IMR-90 (cell line): Measurements from ENCODE around the gene TMEM184C. TPM values are rescaled to one million over a fixed set of nuclear protein-coding genes. Genes with fewer than 3 reads are reported as not detected.

Source experiments
- ATAC-seq: fragments of 200-7000 bp; cut with Tn5 transposase; 2 replicates; pipeline ENCODE4 v1.9.1; 2020; ENCODE audit warnings: low read depth, mild to moderate bottlenecking, moderate library complexity
- BruUV-seq: library from RNA; stranded (reverse); fragments of 400-500 nt; replicated peaks from 2 replicates; lab custom pipeline; 2021; lab: Mats Ljungman, UMichigan
- CTCF ChIA-PET: fragments of 300-600 bp; formaldehyde crosslinking; extraction: SDS; loops from one replicate; lab custom pipeline; 2021; ENCODE audit warnings: antibody characterized with exemption; lab: Yijun Ruan, JAX
- POLR2A ChIA-PET: fragments of 300-600 bp; sonication (Branson Sonifier 250); formaldehyde crosslinking; loops from one replicate; lab custom pipeline; 2022; ENCODE audit warnings: antibody characterized with exemption; ENCODE audit not compliant: unreplicated experiment; lab: Charles Lee
- DNase-seq: peaks from one replicate; pipeline ENCODE4 v3.0.0; 2013
- H2AFZ ChIP-seq: replicated peaks from 2 replicates; pipeline ENCODE3; 2013; ENCODE audit warnings: low read length, mild to moderate bottlenecking; ENCODE audit not compliant: poor library complexity
- H2AK5ac ChIP-seq: 2 replicates; pipeline ENCODE4 v1.6.1; 2013; ENCODE audit warnings: low read depth, low read length, inconsistent platforms
- H2AK9ac ChIP-seq: replicated peaks from 2 replicates; pipeline ENCODE3; 2013; ENCODE audit warnings: mild to moderate bottlenecking, low read depth, low read length, moderate library complexity; ENCODE audit not compliant: poor library complexity
- H2BK120ac ChIP-seq: 2 replicates; pipeline ENCODE4 v1.6.1; 2013; ENCODE audit warnings: low read depth, low read length, inconsistent platforms
- H2BK15ac ChIP-seq: 3 replicates; pipeline ENCODE4 v1.6.1; 2013; ENCODE audit warnings: low read depth, low read length, inconsistent platforms
- H2BK20ac ChIP-seq: 2 replicates; pipeline ENCODE4 v1.6.1; 2013; ENCODE audit warnings: low read depth, mild to moderate bottlenecking, inconsistent platforms, low read length, moderate library complexity
- H2BK5ac ChIP-seq: 2 replicates; pipeline ENCODE4 v1.6.1; 2013; ENCODE audit warnings: mild to moderate bottlenecking, low read depth, low read length, inconsistent platforms; ENCODE audit not compliant: poor library complexity, severe bottlenecking
- H3K14ac ChIP-seq: replicated peaks from 2 replicates; pipeline ENCODE4 v1.6.1; 2013; ENCODE audit warnings: low read depth, low read length, inconsistent platforms
- H3K18ac ChIP-seq: 2 replicates; pipeline ENCODE4 v1.6.1; 2013; ENCODE audit warnings: low read depth, low read length, control low read depth
- H3K23ac ChIP-seq: 2 replicates; pipeline ENCODE4 v1.6.1; 2013; ENCODE audit warnings: low read depth, low read length, inconsistent platforms
- H3K27ac ChIP-seq: 2 replicates; pipeline ENCODE4 v1.5.1; 2013; ENCODE audit warnings: mild to moderate bottlenecking, control low read depth, low read length; ENCODE audit not compliant: insufficient read depth
- H3K27me3 ChIP-seq: 2 replicates; pipeline ENCODE4 v1.6.1; 2013; ENCODE audit warnings: low read length; ENCODE audit not compliant: control insufficient read depth, insufficient read depth
- H3K36me3 ChIP-seq: 2 replicates; pipeline ENCODE4 v1.6.1; 2013; ENCODE audit warnings: low read length, mixed read lengths; ENCODE audit not compliant: control insufficient read depth, insufficient read depth
- H3K4ac ChIP-seq: 2 replicates; pipeline ENCODE4 v1.6.1; 2013; ENCODE audit warnings: low read depth, low read length, inconsistent platforms
- H3K4me1 ChIP-seq: 2 replicates; pipeline ENCODE4 v1.6.1; 2013; ENCODE audit warnings: low read length, mixed read lengths; ENCODE audit not compliant: control insufficient read depth, insufficient read depth
- H3K4me2 ChIP-seq: 2 replicates; pipeline ENCODE4 v1.6.1; 2013; ENCODE audit warnings: low read depth, mild to moderate bottlenecking, control low read depth, low read length, moderate library complexity
- H3K4me3 ChIP-seq: 2 replicates; pipeline ENCODE4 v1.5.1; 2013; ENCODE audit warnings: low read depth, mild to moderate bottlenecking, control low read depth, low read length, moderate library complexity; ENCODE audit not compliant: insufficient read depth
- H3K56ac ChIP-seq: 2 replicates; pipeline ENCODE4 v1.6.1; 2013; ENCODE audit warnings: low read length, inconsistent platforms; ENCODE audit not compliant: insufficient read depth; ENCODE audit errors: extremely low read depth
- H3K79me1 ChIP-seq, 2 experiments: 2 replicates each; pipeline ENCODE4 v1.6.1; 2013; ENCODE audit warnings: low read length in 2 of 2, inconsistent platforms in 1 of 2, low read depth in 1 of 2
- H3K9ac ChIP-seq: 2 replicates; pipeline ENCODE4 v1.6.1; 2013; ENCODE audit warnings: low read depth, low read length, control low read depth
- H3K9me1 ChIP-seq: 2 replicates; pipeline ENCODE4 v1.6.1; 2013; ENCODE audit warnings: low read length, inconsistent platforms; ENCODE audit not compliant: insufficient read depth
- H3K9me3 ChIP-seq: 2 replicates; pipeline ENCODE4 v1.6.1; 2013; ENCODE audit warnings: low read length; ENCODE audit not compliant: control insufficient read depth, insufficient read depth
- H4K20me1 ChIP-seq: 2 replicates; pipeline ENCODE4 v1.6.1; 2013; ENCODE audit warnings: low read length, inconsistent platforms; ENCODE audit not compliant: insufficient read depth
- H4K5ac ChIP-seq: 2 replicates; pipeline ENCODE4 v1.6.1; 2013; ENCODE audit warnings: mild to moderate bottlenecking, low read depth, low read length, control low read depth
- H4K8ac ChIP-seq, 2 experiments: 2 replicates each; pipeline ENCODE4 v1.6.1; 2013; ENCODE audit warnings: low read depth in 2 of 2, low read length in 2 of 2, control low read depth in 1 of 2, inconsistent platforms in 1 of 2
- H4K91ac ChIP-seq: 2 replicates; pipeline ENCODE4 v1.6.1; 2013; ENCODE audit warnings: low read depth, low read length, inconsistent platforms; ENCODE audit not compliant: insufficient read depth
- FOS ChIP-seq: fragments of 150-350 bp; IDR thresholded peaks from 2 replicates; pipeline ENCODE4 v1.6.1; 2016; ENCODE audit warnings: low read depth, low read length
- MAFK ChIP-seq: IDR thresholded peaks from 2 replicates; pipeline ENCODE4 v1.6.1; 2012; ENCODE audit warnings: low read depth, low read length, improper control_type of control experiment
- MXI1 ChIP-seq: IDR thresholded peaks from 2 replicates; pipeline ENCODE4 v1.6.1; 2012; ENCODE audit warnings: low read depth, mild to moderate bottlenecking, low read length, moderate library complexity, borderline replicate concordance
- POLR2A ChIP-seq: IDR thresholded peaks from 2 replicates; pipeline ENCODE4 v1.6.1; 2012; ENCODE audit warnings: mild to moderate bottlenecking, low read depth, low read length
- RAD21 ChIP-seq: IDR thresholded peaks from 2 replicates; pipeline ENCODE4 v1.6.1; 2012; ENCODE audit warnings: low read length, improper control_type of control experiment
- RCOR1 ChIP-seq: IDR thresholded peaks from 2 replicates; pipeline ENCODE4 v1.6.1; 2012; ENCODE audit warnings: mild to moderate bottlenecking, low read length, improper control_type of control experiment; ENCODE audit not compliant: insufficient replicate concordance
- SMC3 ChIP-seq: fragments of 150-350 bp; IDR thresholded peaks from 2 replicates; pipeline ENCODE4 v1.6.1; 2016; ENCODE audit warnings: low read depth, mild to moderate bottlenecking, antibody characterized with exemption, low read length, moderate library complexity
- USF2 ChIP-seq: fragments of 150-350 bp; IDR thresholded peaks from 2 replicates; pipeline ENCODE4 v1.6.1; 2017; ENCODE audit warnings: mild to moderate bottlenecking, antibody characterized with exemption, low read length, low read depth
- WGBS, 2 experiments: methylation state at CpG; one replicate each; pipeline versions ENCODE4 v1.1.5 to v1.1.7; 2013; ENCODE audit warnings: missing lambda C conversion rate in 2 of 2; ENCODE audit not compliant: insufficient read length in 1 of 2; ENCODE audit errors: extremely low coverage in 2 of 2; 5-methylcytosine and 5-hydroxymethylcytosine counted together
- dilution Hi-C: fragments of 300-500 bp; cut with HindIII; formaldehyde crosslinking; loops from one replicate; pipeline ENCODE4 v1.14.3; 2018; ENCODE audit warnings: low sequenced_read_pairs; ENCODE audit not compliant: unreplicated experiment
- in situ Hi-C: fragments of 300-500 bp; cut with MboI; formaldehyde crosslinking; loops from 3 replicates; pipeline ENCODE4 v1.14.3; 2019; ENCODE audit warnings: low sequenced_read_pairs, inconsistent platforms, mixed read lengths
- intact Hi-C: fragments of 100-400 bp; cut with micrococcal nuclease; formaldehyde crosslinking; loops from 2 replicates; pipeline ENCODE4 v1.10.0; 2022
- polyA plus RNA-seq, 3 experiments: library from polyadenylated mRNA; depleted of rRNA; stranded (reverse); fragments of >200 nt; gene quantifications; 2 replicates each; pipeline ENCODE4 v1.2.3, GENCODE V29; 2012; ENCODE audit warnings: low replicate concordance in 1 of 3
- total RNA-seq: library from RNA; depleted of rRNA; stranded (reverse); fragments of >200 nt; gene quantifications from 2 replicates; pipeline ENCODE4 v1.2.3, GENCODE V29; 2012

Gene TMEM184C
- total and polyA plus RNA-seq, 2 of the 4 experiments (the other 2 are of a cell fraction), result 17.4 to 67.6 TPM

DNA sequence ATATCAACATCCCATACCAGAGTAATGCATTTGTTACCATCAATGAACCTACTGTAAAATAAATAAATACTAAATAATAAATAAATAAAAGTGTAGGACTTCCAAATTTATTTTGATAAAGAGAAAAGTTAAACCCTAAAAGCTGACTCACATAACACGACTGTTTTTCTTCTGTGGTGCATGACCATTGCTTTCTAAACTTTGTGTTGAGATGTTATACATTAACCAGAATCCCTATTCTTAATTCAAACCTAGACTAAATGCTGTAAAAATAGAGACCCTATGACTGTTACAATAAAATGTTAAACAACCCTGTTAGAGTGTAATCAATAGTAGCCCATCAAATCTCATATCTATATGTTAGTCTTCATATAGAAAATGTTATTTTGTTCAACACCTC is 87.6 kb downstream of the TMEM184C start:
- DNase-seq, result peak; percentile 31

More for the DNA sequence above, 87.6 kb downstream of the TMEM184C start:
- Histone ChIP-seq H3K9ac (no peak overlapping the region), H2BK120ac (no peak overlapping the region), H3K18ac (no peak overlapping the region), H3K23ac (no peak overlapping the region), H4K8ac (no peak overlapping the region), H2AK9ac (no peak overlapping the region), H2BK20ac (no peak overlapping the region), H3K4me3 (no peak overlapping the region), H3K79me1 (no peaks in the 10 kb centered on the region), H4K5ac (no peak overlapping the region), H4K20me1 (no peaks in the 10 kb centered on the region), H2BK5ac (no peak overlapping the region), H3K9me3 (peaks cover 3% of the 10 kb centered on the region; the same call in 1 of the 2 replicates), H3K56ac (no peak overlapping the region), H3K36me3 (no peaks in the 10 kb centered on the region), H4K91ac (no peak overlapping the region), H3K14ac (no peak overlapping the region), H3K4ac (no peak overlapping the region), H3K9me1 (no peaks in the 10 kb centered on the region), H3K27ac (no peak overlapping the region), H3K4me2 (no peak overlapping the region), H2AFZ (no peak overlapping the region), H3K27me3 (no peaks in the 10 kb centered on the region), H2AK5ac (no peak overlapping the region), H2BK15ac (no peak overlapping the region), H3K4me1 (0 out of 2 replicates have a peak, but pooled peaks cover 1% of the 10 kb centered on the region)
- in situ Hi-C loops, result loop anchor here (5.0 kb wide), 1 partner anchor 162 kb away; no protein-coding TSS in a partner anchor
- no TSS peak for BruUV-seq
- ChIA-PET POLR2A (no interaction called here), CTCF (interaction anchor here (2.5 kb wide), 1 partner anchor 162 kb away, joined by 7 read pairs; no protein-coding TSS in a partner anchor)
- dilution Hi-C loops, result no loop called here
- peak; percentile 72 for ATAC-seq
- TF ChIP-seq RCOR1 (no peak), USF2 (no peak), POLR2A (no peak), FOS (no peak), RAD21 (no peak), MXI1 (no peak), SMC3 (no peak), MAFK (no peak)
- no CpG with 5 or more reads among the region's 1 CpG for WGBS, 2 experiments
- intact Hi-C loops, result no loop called here
